PC-9 (cell line): ENCODE measurements around the gene SFT2D1. TPM values are rescaled to one million over a fixed set of nuclear protein-coding genes. Genes with fewer than 3 reads are reported as not detected.

Experiments used
- BruUV-seq: library from RNA; stranded (reverse); fragments of 400-500 nt; replicated peaks from 2 replicates; lab custom pipeline; 2021; lab: Mats Ljungman, UMichigan
- CTCF ChIA-PET: fragments of 300-600 bp; sonication (Branson Sonifier 250); formaldehyde crosslinking; loops from one replicate; lab custom pipeline; 2022; ENCODE audit warnings: antibody characterized with exemption; lab: Charles Lee
- POLR2A ChIA-PET: fragments of 300-600 bp; sonication (Branson Sonifier 250); formaldehyde crosslinking; loops from one replicate; lab custom pipeline; 2022; ENCODE audit warnings: antibody characterized with exemption; ENCODE audit not compliant: unreplicated experiment; lab: Charles Lee
- DNase-seq, 2 experiments: peaks; one replicate each; pipeline versions ENCODE4 v3.0.0 to v3.0.0-alpha.2; 2015 to 2022; ENCODE audit warnings: mixed read lengths in 1 of 2
- H2AFZ ChIP-seq: fragments of 200-600 bp; sonication (generic); 2 replicates; pipeline ENCODE4 v1.8.1; 2017; ENCODE audit warnings: antibody characterized with exemption
- H3F3A ChIP-seq: fragments of 200-600 bp; sonication (generic); 2 replicates; pipeline ENCODE4 v1.8.1; 2017; ENCODE audit warnings: antibody characterized with exemption, mild to moderate bottlenecking, low read depth; ENCODE audit not compliant: insufficient read depth
- H3K27ac ChIP-seq: fragments of 200-600 bp; sonication (generic); 2 replicates; pipeline ENCODE4 v1.6.1; 2016; ENCODE audit warnings: mixed run types
- H3K27me3 ChIP-seq: fragments of 200-600 bp; sonication (generic); 2 replicates; pipeline ENCODE4 v1.6.1; 2016; ENCODE audit warnings: low read depth, mixed run types; ENCODE audit not compliant: insufficient read depth
- H3K36me3 ChIP-seq: fragments of 200-600 bp; sonication (generic); 2 replicates; pipeline ENCODE4 v1.6.1; 2016; ENCODE audit warnings: low read depth, mixed run types
- H3K4me1 ChIP-seq: fragments of 200-600 bp; sonication (generic); replicated peaks from 2 replicates; pipeline ENCODE4 v1.6.1; 2016; ENCODE audit warnings: mixed run types; ENCODE audit not compliant: insufficient read depth
- H3K4me2 ChIP-seq: fragments of 200-600 bp; sonication (generic); 2 replicates; pipeline ENCODE4 v1.6.1; 2017; ENCODE audit warnings: mixed run types
- H3K4me3 ChIP-seq: fragments of 200-600 bp; sonication (generic); 2 replicates; pipeline ENCODE4 v1.6.1; 2016; ENCODE audit warnings: mixed run types
- H3K79me2 ChIP-seq: fragments of 200-600 bp; sonication (generic); 2 replicates; pipeline ENCODE4 v1.6.1; 2017; ENCODE audit warnings: low read depth, mixed run types
- H3K9me2 ChIP-seq: fragments of 200-600 bp; sonication (generic); 2 replicates; pipeline ENCODE4 v1.8.1; 2017; ENCODE audit warnings: mild to moderate bottlenecking; ENCODE audit not compliant: insufficient read depth
- H3K9me3 ChIP-seq: fragments of 200-600 bp; sonication (generic); 2 replicates; pipeline ENCODE4 v1.8.1; 2016; ENCODE audit warnings: low read depth; ENCODE audit not compliant: insufficient read depth
- H4K20me1 ChIP-seq: fragments of 200-600 bp; sonication (generic); 2 replicates; pipeline ENCODE4 v1.8.1; 2017; ENCODE audit not compliant: insufficient read depth
- EZH2 ChIP-seq: fragments of 200-600 bp; sonication (generic); IDR thresholded peaks from 2 replicates; pipeline ENCODE4 v1.8.0; 2017; ENCODE audit warnings: antibody characterized with exemption, low read depth
- intact Hi-C: fragments of 100-400 bp; cut with micrococcal nuclease; formaldehyde crosslinking; loops from one replicate; pipeline ENCODE4 v1.10.0; 2022; ENCODE audit not compliant: unreplicated experiment
- total RNA-seq: library from RNA; stranded (reverse); gene quantifications from 2 replicates; pipeline ENCODE4 v1.2.3, GENCODE V29; 2021
- TF ChIP-seq, protein P1 (sequence below): fragments of 200-600 bp; sonication (generic); conservative IDR thresholded peaks from 2 replicates; pipeline ENCODE4 v1.6.1; 2017; ENCODE audit warnings: mixed run types, antibody characterized with exemption, mild to moderate bottlenecking, moderate library complexity

SFT2D1 gene
- total RNA-seq, 1 experiment from 2014 or later: 39.9 TPM

DNA sequence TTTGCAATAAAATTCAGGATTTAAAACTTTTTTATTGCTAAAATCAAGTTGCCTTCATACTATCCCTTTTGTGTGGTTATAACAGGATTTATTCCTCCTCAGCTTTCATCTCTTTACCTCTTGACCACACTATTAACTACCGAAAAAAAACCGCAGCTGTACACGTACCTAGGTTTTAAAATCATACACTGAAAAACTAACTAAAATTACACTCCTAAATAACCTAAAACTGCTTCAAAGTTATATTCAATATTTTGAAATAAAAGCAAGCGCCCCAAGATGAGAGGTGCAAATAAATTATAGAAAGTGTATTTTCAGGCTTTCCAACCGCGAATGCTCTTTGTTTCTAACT, 39.0 kb upstream of the SFT2D1 start:
- Histone ChIP-seq H3K4me2 (peak overlapping the region; percentile 97), H3K4me3 (peak overlapping the region; percentile 97), H3K9me2 (no peaks in the 10 kb centered on the region), H3K79me2 (no peaks in the 10 kb centered on the region), H3K36me3 (no peaks in the 10 kb centered on the region), H3K27ac (no peak overlapping the region), H3K27me3 (no peaks in the 10 kb centered on the region), H3F3A (peaks cover 18% of the 10 kb centered on the region), H3K4me1 (0 out of 2 replicates have a peak, but pooled peaks cover 5% of the 10 kb centered on the region), H3K9me3 (no peaks in the 10 kb centered on the region), H4K20me1 (no peaks in the 10 kb centered on the region), H2AFZ (peak overlapping the region; percentile 83)
- intact Hi-C loops: loop anchor here (5.0 kb wide), 1 partner anchor 104 kb away; no protein-coding TSS in a partner anchor
- ChIA-PET POLR2A (no interaction called here), CTCF (interaction anchor here (0.6 to 0.9 kb wide), 2 partner anchors 68 to 95 kb away, joined by 12 to 16 read pairs; no protein-coding TSS in a partner anchor)
- no peak for DNase-seq
- BruUV-seq: TSS peak; percentile 40
- TF ChIP-seq, protein P1, sequence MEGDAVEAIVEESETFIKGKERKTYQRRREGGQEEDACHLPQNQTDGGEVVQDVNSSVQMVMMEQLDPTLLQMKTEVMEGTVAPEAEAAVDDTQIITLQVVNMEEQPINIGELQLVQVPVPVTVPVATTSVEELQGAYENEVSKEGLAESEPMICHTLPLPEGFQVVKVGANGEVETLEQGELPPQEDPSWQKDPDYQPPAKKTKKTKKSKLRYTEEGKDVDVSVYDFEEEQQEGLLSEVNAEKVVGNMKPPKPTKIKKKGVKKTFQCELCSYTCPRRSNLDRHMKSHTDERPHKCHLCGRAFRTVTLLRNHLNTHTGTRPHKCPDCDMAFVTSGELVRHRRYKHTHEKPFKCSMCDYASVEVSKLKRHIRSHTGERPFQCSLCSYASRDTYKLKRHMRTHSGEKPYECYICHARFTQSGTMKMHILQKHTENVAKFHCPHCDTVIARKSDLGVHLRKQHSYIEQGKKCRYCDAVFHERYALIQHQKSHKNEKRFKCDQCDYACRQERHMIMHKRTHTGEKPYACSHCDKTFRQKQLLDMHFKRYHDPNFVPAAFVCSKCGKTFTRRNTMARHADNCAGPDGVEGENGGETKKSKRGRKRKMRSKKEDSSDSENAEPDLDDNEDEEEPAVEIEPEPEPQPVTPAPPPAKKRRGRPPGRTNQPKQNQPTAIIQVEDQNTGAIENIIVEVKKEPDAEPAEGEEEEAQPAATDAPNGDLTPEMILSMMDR: no peak
- no peak for TF ChIP-seq EZH2

DNA sequence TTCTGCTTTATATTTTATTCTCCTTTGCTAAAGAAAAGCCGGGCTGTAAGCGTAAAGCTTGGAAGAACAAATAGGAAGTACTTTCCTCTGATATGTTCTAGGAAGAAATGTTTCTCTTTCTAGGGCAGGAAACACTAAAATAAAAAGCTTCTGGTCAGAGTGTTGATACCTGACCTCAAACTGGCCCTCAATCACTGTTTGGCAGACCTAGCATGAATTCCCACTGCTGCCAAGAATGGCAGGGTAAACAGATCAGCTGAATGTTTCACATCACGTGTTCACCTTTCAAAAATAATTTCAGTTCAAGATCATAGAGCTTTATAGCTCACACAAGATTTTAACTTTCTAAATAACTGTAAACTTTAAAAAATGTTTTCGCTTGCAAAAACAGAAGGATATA, 37.5 kb upstream of the SFT2D1 start:
- H4K20me1 ChIP-seq: no peaks in the 10 kb centered on the region
- no peak overlapping the region for H3K4me2 ChIP-seq
- H3K36me3 ChIP-seq: no peaks in the 10 kb centered on the region
- BruUV-seq: no TSS peak
- no peaks in the 10 kb centered on the region for H3K27me3 ChIP-seq
- H3K9me2 ChIP-seq: no peaks in the 10 kb centered on the region
- no peaks in the 10 kb centered on the region for H3K9me3 ChIP-seq
- TF ChIP-seq EZH2: no peak
- TF ChIP-seq, protein P1: no peak
- CTCF ChIA-PET: interaction anchor here (0.6 kb wide), 1 partner anchor 21 kb away, joined by 3 read pairs; no protein-coding TSS in a partner anchor
- intact Hi-C loops: loop anchor here (5.0 kb wide), 1 partner anchor 102 kb away; no protein-coding TSS in a partner anchor
- POLR2A ChIA-PET: no interaction called here
- no peak overlapping the region for H2AFZ ChIP-seq
- no peak for DNase-seq
- no peak overlapping the region for H3K4me3 ChIP-seq
- peaks cover 18% of the 10 kb centered on the region for H3F3A ChIP-seq
- H3K27ac ChIP-seq: no peak overlapping the region
- no peaks in the 10 kb centered on the region for H3K79me2 ChIP-seq
- H3K4me1 ChIP-seq: 0 out of 2 replicates have a peak, but pooled peaks cover 5% of the 10 kb centered on the region

DNA sequence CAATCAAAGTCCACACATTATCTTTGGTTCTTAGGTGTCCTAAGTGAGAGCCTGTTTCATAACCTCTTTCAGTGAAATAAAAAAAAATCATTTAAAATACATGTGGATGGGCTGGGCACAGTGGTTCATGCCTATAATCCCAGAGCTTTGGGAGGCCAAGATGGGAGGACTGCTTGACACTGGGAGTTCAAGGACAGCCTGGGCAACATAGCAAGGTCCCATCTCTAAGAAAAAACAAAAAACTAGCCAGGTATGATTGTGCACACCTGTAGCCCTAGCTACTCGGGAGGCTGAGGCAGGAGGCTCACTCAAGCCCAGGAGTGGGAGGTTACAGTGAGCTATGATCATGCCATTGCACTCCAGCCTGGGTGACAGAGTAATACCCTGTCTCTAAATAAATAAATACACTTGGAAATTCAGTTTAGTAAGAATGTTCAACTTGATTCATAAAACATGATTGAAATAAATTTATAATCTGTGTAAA, 36.8 kb upstream of the SFT2D1 start:
- Histone ChIP-seq H3K79me2 (no peaks in the 10 kb centered on the region), H3F3A (peaks cover 11% of the 10 kb centered on the region), H4K20me1 (no peaks in the 10 kb centered on the region), H3K27ac (no peak overlapping the region), H3K27me3 (no peaks in the 10 kb centered on the region), H3K4me3 (no peak overlapping the region), H3K4me2 (no peak overlapping the region), H3K36me3 (no peaks in the 10 kb centered on the region), H3K4me1 (0 out of 2 replicates have a peak, but pooled peaks cover 5% of the 10 kb centered on the region), H3K9me3 (no peaks in the 10 kb centered on the region), H2AFZ (no peak overlapping the region), H3K9me2 (no peaks in the 10 kb centered on the region)
- TF ChIP-seq EZH2: no peak
- TF ChIP-seq, protein P1: no peak
- POLR2A ChIA-PET: no interaction called here
- CTCF ChIA-PET: no interaction called here
- BruUV-seq: no TSS peak
- no peak for DNase-seq
- intact Hi-C loops: no loop called here
